CD14-positive monocyte (primary cell): Measurements from ENCODE around the gene CREBBP. TPM values are rescaled to one million over a fixed set of nuclear protein-coding genes. Genes with fewer than 3 reads are reported as not detected.

Source experiments
- DNase-seq, 3 donors: peaks; one replicate each; pipeline ENCODE4 v3.0.0-alpha.2; 2011 to 2022
- H2AFZ ChIP-seq: 2 replicates; pipeline ENCODE4 v1.6.0; 2012; ENCODE audit warnings: mild to moderate bottlenecking, low read depth, low read length, inconsistent platforms; ENCODE audit not compliant: insufficient read depth, poor library complexity, severe bottlenecking
- H3K27ac ChIP-seq, 2 donors: 1 replicate in 1 of 2; 2 replicates in 1 of 2; pipeline ENCODE4 v1.5.1; 2012 to 2013; ENCODE audit warnings: low read length in 2 of 2, control low read depth in 1 of 2, inconsistent platforms in 1 of 2, low read depth in 1 of 2, mild to moderate bottlenecking in 1 of 2
- H3K27me3 ChIP-seq, 2 donors: one replicate each; pipeline versions ENCODE4 v1.6.0 to v1.6.1; 2011 to 2013; ENCODE audit warnings: low read length in 2 of 2; ENCODE audit not compliant: control insufficient read depth in 2 of 2, insufficient read depth in 2 of 2
- H3K36me3 ChIP-seq, 2 donors: replicated peaks in 1 of 2; 1 replicate in 1 of 2; 2 replicates in 1 of 2; pipeline versions ENCODE4 v1.5.1 to v1.6.1; 2012 to 2013; ENCODE audit warnings: low read length in 2 of 2, control low read depth in 1 of 2, inconsistent platforms in 1 of 2, mild to moderate bottlenecking in 1 of 2; ENCODE audit not compliant: insufficient read depth in 2 of 2, control insufficient read depth in 1 of 2
- H3K4me1 ChIP-seq, 2 donors: 1 replicate in 1 of 2; 2 replicates in 1 of 2; pipeline versions ENCODE4 v1.5.1 to v1.6.1; 2012 to 2013; ENCODE audit warnings: low read length in 2 of 2, control low read depth in 1 of 2, inconsistent platforms in 1 of 2, mild to moderate bottlenecking in 1 of 2, moderate library complexity in 1 of 2; ENCODE audit not compliant: insufficient read depth in 2 of 2, control insufficient read depth in 1 of 2
- H3K4me2 ChIP-seq: replicated peaks from 2 replicates; pipeline ENCODE3; 2012; ENCODE audit warnings: low read length, moderate library complexity, mild to moderate bottlenecking; ENCODE audit not compliant: poor library complexity, severe bottlenecking; ENCODE audit errors: extremely low read depth
- H3K4me3 ChIP-seq, 3 experiments: fragments of 200-600 bp in 1 of 3; sonication (generic) in 1 of 3; replicated peaks in 1 of 3; 1 replicate in 2 of 3; 2 replicates in 1 of 3; pipeline ENCODE4 v1.5.1; 2011 to 2013; ENCODE audit warnings: low read length in 3 of 3, mild to moderate bottlenecking in 3 of 3, control low read depth in 2 of 3, low read depth in 2 of 3, inconsistent platforms in 1 of 3, moderate library complexity in 1 of 3
- H3K79me2 ChIP-seq: 2 replicates; pipeline ENCODE4 v1.6.0; 2012; ENCODE audit warnings: mild to moderate bottlenecking, control low read depth, inconsistent platforms, low read length, moderate library complexity; ENCODE audit not compliant: insufficient read depth
- H3K9ac ChIP-seq: 2 replicates; pipeline ENCODE4 v1.6.0; 2017; ENCODE audit warnings: low read length, mild to moderate bottlenecking; ENCODE audit not compliant: insufficient read depth, poor library complexity, severe bottlenecking
- H3K9me3 ChIP-seq, 2 donors: replicated peaks in 1 of 2; 1 replicate in 1 of 2; 2 replicates in 1 of 2; pipeline versions ENCODE4 v1.5.1 to v1.6.1; 2012 to 2013; ENCODE audit warnings: low read length in 2 of 2, control low read depth in 1 of 2; ENCODE audit not compliant: control insufficient read depth in 1 of 2, insufficient read depth in 1 of 2
- H4K20me1 ChIP-seq: 2 replicates; pipeline ENCODE4 v1.6.0; 2012; ENCODE audit warnings: mild to moderate bottlenecking, low read length, control low read depth, moderate library complexity; ENCODE audit not compliant: insufficient read depth
- H3K27ac Mint-ChIP-seq, 7 donors: one replicate each; pipeline ENCODE4 v1.8.0; 2020; ENCODE audit warnings: mild to moderate bottlenecking in 7 of 7, mixed read lengths in 7 of 7, moderate library complexity in 6 of 7, inconsistent platforms in 2 of 7
- H3K27me3 Mint-ChIP-seq, 3 donors: one replicate each; pipeline ENCODE4 v1.8.0; 2021 to 2022; ENCODE audit warnings: low read depth in 3 of 3, mild to moderate bottlenecking in 3 of 3, mixed read lengths in 3 of 3, moderate library complexity in 3 of 3, inconsistent platforms in 1 of 3
- H3K36me3 Mint-ChIP-seq, 2 donors: one replicate each; pipeline ENCODE4 v1.8.0; 2020; ENCODE audit warnings: mixed read lengths in 2 of 2, inconsistent platforms in 1 of 2, mild to moderate bottlenecking in 1 of 2
- H3K4me1 Mint-ChIP-seq: one replicate; pipeline ENCODE4 v1.8.0; 2020; ENCODE audit warnings: mild to moderate bottlenecking, mixed read lengths
- H3K4me3 Mint-ChIP-seq, 2 donors: one replicate each; pipeline ENCODE4 v1.8.0; 2020; ENCODE audit warnings: mild to moderate bottlenecking in 2 of 2, mixed read lengths in 2 of 2, moderate library complexity in 1 of 2
- H3K9me3 Mint-ChIP-seq, 7 donors: one replicate each; pipeline ENCODE4 v1.8.0; 2020 to 2022; ENCODE audit warnings: mixed read lengths in 7 of 7, mild to moderate bottlenecking in 6 of 7, moderate library complexity in 6 of 7, inconsistent platforms in 2 of 7
- WGBS: methylation state at CpG from one replicate; pipeline ENCODE4 v1.1.5; 2013; ENCODE audit warnings: missing lambda C conversion rate; ENCODE audit not compliant: insufficient coverage; 5-methylcytosine and 5-hydroxymethylcytosine counted together
- intact Hi-C, 2 donors: fragments of 100-400 bp; cut with micrococcal nuclease; formaldehyde crosslinking; loops; one replicate each; pipeline versions ENCODE4 v1.15.0 to v1.15.1; 2023
- polyA plus RNA-seq, 3 donors: library from polyadenylated mRNA; depleted of rRNA in 1 of 3; unstranded in 2 of 3; stranded (reverse) in 1 of 3; fragments of 300-500 nt in 2 of 3; fragments of >200 nt in 1 of 3; fragmentation: Illumina TruSeq in 2 of 3; gene quantifications; 1 replicate in 2 of 3; 2 replicates in 1 of 3; pipeline ENCODE4 v1.2.3, GENCODE V29; 2012 to 2021
- TF ChIP-seq, protein P1 (sequence below): fragments of 200-600 bp; IDR thresholded peaks from one replicate; pipeline ENCODE4 v1.8.0; 2022; ENCODE audit warnings: antibody characterized with exemption, mild to moderate bottlenecking

The CREBBP gene
- polyA plus RNA-seq, 3 donors, result 2.1 to 26.9 (median 6.2) TPM

DNA sequence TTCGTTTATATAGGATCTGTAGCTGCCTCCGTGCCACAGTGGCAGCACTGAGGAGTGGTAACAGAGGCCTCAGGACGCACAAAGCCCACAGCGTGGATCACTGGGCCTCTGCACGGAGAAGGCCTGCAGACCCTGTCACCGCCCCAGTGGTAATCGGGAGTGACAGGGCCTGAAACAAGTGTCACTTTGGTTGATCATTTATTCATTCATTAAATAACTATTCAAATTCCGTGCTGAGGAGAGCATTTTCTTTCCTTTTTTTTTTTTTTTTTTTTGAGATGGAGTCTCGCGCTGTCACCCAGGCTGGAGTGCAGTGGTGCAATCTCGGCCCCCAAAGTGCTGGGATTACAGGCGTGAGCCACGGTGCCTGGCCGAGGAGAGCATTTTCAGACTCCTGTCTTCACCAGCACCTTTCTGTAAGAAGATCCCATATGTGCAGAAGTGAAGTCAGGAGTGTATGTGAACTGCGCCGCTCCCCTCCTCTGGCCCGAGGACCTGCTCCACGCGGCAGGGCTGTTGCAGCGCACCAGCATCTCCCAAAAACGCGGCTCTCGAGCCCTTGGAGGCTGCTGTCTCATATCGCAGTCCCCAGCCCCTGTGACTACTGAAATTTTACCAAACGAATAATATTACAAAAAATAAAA lies 118.3 kb downstream of the CREBBP start:
- intact Hi-C loops, result no loop called here
- peaks cover 100% of the 10 kb centered on the region for H4K20me1 ChIP-seq

DNA sequence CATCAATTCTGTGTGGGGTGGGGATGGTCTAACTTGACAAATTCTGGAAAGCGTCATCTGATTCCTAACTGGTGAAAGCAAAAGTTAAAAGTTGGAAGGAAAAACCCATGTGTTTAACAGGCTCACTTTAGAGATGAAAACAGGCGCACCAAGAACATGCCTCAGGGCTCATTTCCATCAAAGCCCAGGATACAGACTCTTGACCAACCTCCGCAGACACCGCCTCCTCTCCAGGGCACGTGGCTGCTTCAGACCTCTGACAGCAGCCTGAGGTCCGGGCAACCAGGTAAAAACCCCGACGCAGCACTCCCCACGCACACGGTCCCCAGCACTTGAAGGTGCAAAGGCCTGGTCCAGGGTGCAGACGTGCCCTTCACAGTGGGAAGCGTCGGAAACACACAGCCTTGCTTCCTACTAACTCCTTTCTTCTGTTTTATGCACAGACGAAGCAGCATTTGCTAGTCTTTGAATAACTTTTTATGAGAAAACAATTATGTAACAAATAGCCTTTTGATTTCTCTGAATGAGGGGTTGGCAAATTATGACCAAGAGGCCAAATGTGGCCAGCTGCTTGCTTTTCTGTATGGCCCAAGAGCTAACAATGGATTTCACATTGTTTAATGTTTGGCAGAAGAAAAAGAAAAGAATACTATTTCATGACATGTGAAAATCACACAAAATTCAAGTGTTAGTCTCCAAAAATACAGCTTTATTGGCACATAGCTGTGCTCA lies 119.0 kb downstream of the CREBBP start:
- H3K4me3 ChIP-seq, result no peak overlapping the region
- peaks cover 84 to 99% of the 10 kb centered on the region in 2 donors for H3K36me3 ChIP-seq
- H3K27ac ChIP-seq, result no peak overlapping the region
- no peaks in the 10 kb centered on the region for H3K4me1 ChIP-seq
- DNase-seq, result no peak
- no peak overlapping the region for H3K4me3 Mint-ChIP-seq
- no peak overlapping the region for H3K4me2 ChIP-seq
- no peak overlapping the region for H3K9ac ChIP-seq
- H3K9me3 Mint-ChIP-seq, result peaks cover 0 to 1% (median 0%) of the 10 kb centered on the region in 7 donors
- peaks cover 87 to 98% of the 10 kb centered on the region in 2 donors for H3K36me3 Mint-ChIP-seq
- H3K27me3 ChIP-seq, result no peaks in the 10 kb centered on the region
- no peak overlapping the region for H2AFZ ChIP-seq
- no peaks in the 10 kb centered on the region for H3K4me1 Mint-ChIP-seq
- H4K20me1 ChIP-seq, result peaks cover 100% of the 10 kb centered on the region
- H3K79me2 ChIP-seq, result peaks cover 20% of the 10 kb centered on the region
- TF ChIP-seq, protein P1, sequence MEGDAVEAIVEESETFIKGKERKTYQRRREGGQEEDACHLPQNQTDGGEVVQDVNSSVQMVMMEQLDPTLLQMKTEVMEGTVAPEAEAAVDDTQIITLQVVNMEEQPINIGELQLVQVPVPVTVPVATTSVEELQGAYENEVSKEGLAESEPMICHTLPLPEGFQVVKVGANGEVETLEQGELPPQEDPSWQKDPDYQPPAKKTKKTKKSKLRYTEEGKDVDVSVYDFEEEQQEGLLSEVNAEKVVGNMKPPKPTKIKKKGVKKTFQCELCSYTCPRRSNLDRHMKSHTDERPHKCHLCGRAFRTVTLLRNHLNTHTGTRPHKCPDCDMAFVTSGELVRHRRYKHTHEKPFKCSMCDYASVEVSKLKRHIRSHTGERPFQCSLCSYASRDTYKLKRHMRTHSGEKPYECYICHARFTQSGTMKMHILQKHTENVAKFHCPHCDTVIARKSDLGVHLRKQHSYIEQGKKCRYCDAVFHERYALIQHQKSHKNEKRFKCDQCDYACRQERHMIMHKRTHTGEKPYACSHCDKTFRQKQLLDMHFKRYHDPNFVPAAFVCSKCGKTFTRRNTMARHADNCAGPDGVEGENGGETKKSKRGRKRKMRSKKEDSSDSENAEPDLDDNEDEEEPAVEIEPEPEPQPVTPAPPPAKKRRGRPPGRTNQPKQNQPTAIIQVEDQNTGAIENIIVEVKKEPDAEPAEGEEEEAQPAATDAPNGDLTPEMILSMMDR, result no peak
- H3K27me3 Mint-ChIP-seq, result no peaks in the 10 kb centered on the region
- peak overlapping the region in 1 of 7 donors; percentile 33 for H3K27ac Mint-ChIP-seq
- intact Hi-C loops, result no loop called here
- 91% methylated on average over 13 of the region's 14 CpGs for WGBS
- no peaks in the 10 kb centered on the region for H3K9me3 ChIP-seq

More for the DNA sequence above, 118.3 kb downstream of the CREBBP start:
- no peaks in the 10 kb centered on the region for H3K27me3 Mint-ChIP-seq
- WGBS, result 98% methylated on average over 15 of the region's 25 CpGs
- H3K4me1 Mint-ChIP-seq, result peaks cover 4% of the 10 kb centered on the region
- Histone ChIP-seq H3K9me3 (no peaks in the 10 kb centered on the region), H3K4me2 (no peak overlapping the region), H3K9ac (no peak overlapping the region), H3K4me1 (peaks cover 0 to under 1% of the 10 kb centered on the region in 2 donors), H3K79me2 (peaks cover 27% of the 10 kb centered on the region), H2AFZ (no peak overlapping the region), H3K27me3 (no peaks in the 10 kb centered on the region), H3K36me3 (peaks cover 84 to 99% of the 10 kb centered on the region in 2 donors), H3K27ac (no peak overlapping the region), H3K4me3 (no peak overlapping the region)
- no peak for DNase-seq
- H3K36me3 Mint-ChIP-seq, result peaks cover 87 to 98% of the 10 kb centered on the region in 2 donors
- no peak overlapping the region for H3K4me3 Mint-ChIP-seq
- TF ChIP-seq, protein P1, result no peak
- H3K9me3 Mint-ChIP-seq, result peaks cover 0 to 1% (median 0%) of the 10 kb centered on the region in 7 donors
- H3K27ac Mint-ChIP-seq, result no peak overlapping the region
